Ovary (tissue), 9 donors: Measurements from ENCODE around the gene TRIM3. TPM values are rescaled to one million over a fixed set of nuclear protein-coding genes. Genes with fewer than 3 reads are reported as not detected.

Source experiments
- DNase-seq, 5 donors: peaks; one replicate each; pipeline ENCODE4 v3.0.0-alpha.2; 2019 to 2020
- H3K27ac ChIP-seq, 2 donors: fragments of 200-600 bp; one replicate each; pipeline versions ENCODE4 v1.5.1 to v1.8.0; 2019 to 2022
- H3K27me3 ChIP-seq: fragments of 200-600 bp; one replicate; pipeline ENCODE4 v1.8.0; 2022
- H3K36me3 ChIP-seq: fragments of 200-600 bp; sonication (generic); one replicate; pipeline ENCODE4 v1.5.1; 2019
- H3K4me1 ChIP-seq: one replicate; pipeline ENCODE4 v1.8.1; 2013; ENCODE audit warnings: mild to moderate bottlenecking, moderate library complexity; ENCODE audit not compliant: insufficient read depth
- H3K4me3 ChIP-seq: fragments of 200-600 bp; sonication (generic); one replicate; pipeline ENCODE4 v1.5.1; 2017
- H3K9me3 ChIP-seq, 2 donors: fragments of 200-600 bp in 1 of 2; sonication (generic) in 1 of 2; one replicate each; pipeline versions ENCODE4 v1.5.1 to v1.8.1; 2013 to 2019; ENCODE audit warnings: mild to moderate bottlenecking in 1 of 2, moderate library complexity in 1 of 2
- EP300 ChIP-seq: sonication (generic); formaldehyde crosslinking; IDR thresholded peaks from one replicate; pipeline ENCODE4 v1.6.1; 2017; ENCODE audit warnings: antibody characterized with exemption
- POLR2A ChIP-seq: fragments of 450-650 bp; IDR thresholded peaks from one replicate; pipeline ENCODE4 v1.6.1; 2017; ENCODE audit warnings: antibody characterized with exemption, mild to moderate bottlenecking, moderate library complexity
- WGBS, 3 donors: extraction: QIAGEN DNeasy Blood & Tissue Kit in 1 of 3; methylation state at CpG; one replicate each; pipeline versions ENCODE4 v1.1.5 to v1.1.7; 2013 to 2017; 5-methylcytosine and 5-hydroxymethylcytosine counted together
- intact Hi-C, 4 donors: fragments of 100-400 bp; cut with DNase I; formaldehyde crosslinking; loops; one replicate each; pipeline versions ENCODE4 v1.11.0 to v1.15.1; 2022 to 2023
- polyA plus RNA-seq, 2 donors: library from polyadenylated mRNA; stranded (reverse); fragments of 200-250 nt in 1 of 2; fragments of 350-450 nt in 1 of 2; fragmentation: Illumina TruSeq in 1 of 2; extraction: RNeasy Lipid Tissue Mini Kit (QIAGEN cat#74804) in 1 of 2; gene quantifications; one replicate each; pipeline ENCODE4 v1.2.3, GENCODE V29; 2013 to 2014
- total RNA-seq, 7 donors: library from RNA; depleted of rRNA in 2 of 7; stranded (reverse); fragments of >200 nt in 2 of 7; fragmentation: NEBNext Ultra II Directional in 3 of 7; extraction: Animal tissue kit (Norgen Biotek cat#: 25700) in 3 of 7; gene quantifications; one replicate each; pipeline versions ENCODE4 v1.1.0 to v1.2.4, GENCODE V29; 2016 to 2023
- TF ChIP-seq, protein P1 (sequence below), 3 donors: fragments of 450-650 bp in 2 of 3; fragments of 200-600 bp in 1 of 3; IDR thresholded peaks; one replicate each; pipeline versions ENCODE4 v1.5.1 to v1.8.0; 2016 to 2022; ENCODE audit warnings: antibody characterized with exemption in 3 of 3, mild to moderate bottlenecking in 1 of 3
- donor health status: DM: no; HTN: no; CAD: no; lungs with moderate emphysema.
- donor health status: DM: no; HTN: no; CAD: no.
- donor health status: Bipolar disorder and iron deficiency.
- donor health status: DM: yes; HTN: yes; CAD: no.
- donor health status: DM: no; HTN: no; CAD: no.
- donor health status: DM: yes; HTN: yes; CAD: no.

TRIM3 gene
- total and polyA plus RNA-seq, 9 donors, result 9.7 to 27.4 (median 18.4) TPM

DNA sequence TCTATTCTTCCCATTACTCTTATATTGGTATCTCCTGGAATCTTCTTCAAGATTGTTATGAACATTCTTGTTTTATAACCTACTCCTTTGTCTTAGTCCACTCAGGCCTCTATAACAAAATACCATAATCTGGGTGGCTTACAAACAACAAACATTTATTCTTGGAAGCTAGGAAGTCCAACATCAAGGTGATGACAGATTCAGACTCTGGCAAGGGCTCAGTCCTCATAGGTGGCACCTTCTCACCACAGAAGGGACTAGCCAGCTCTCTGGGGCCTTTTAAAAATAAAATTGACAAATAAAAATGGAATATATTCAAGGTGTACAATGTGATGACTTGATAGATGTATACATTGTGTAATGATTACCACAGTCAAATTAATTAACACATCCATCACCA is 43.1 kb upstream of the TRIM3 start:
- Histone ChIP-seq H3K27me3 (no peaks in the 10 kb centered on the region), H3K4me1 (no peaks in the 10 kb centered on the region), H3K4me3 (no peak overlapping the region), H3K27ac (no peak overlapping the region), H3K9me3 (no peaks in the 10 kb centered on the region), H3K36me3 (no peaks in the 10 kb centered on the region)
- no peak for DNase-seq
- intact Hi-C loops, result no loop called here
- TF ChIP-seq POLR2A, result no peak
- TF ChIP-seq, protein P1, sequence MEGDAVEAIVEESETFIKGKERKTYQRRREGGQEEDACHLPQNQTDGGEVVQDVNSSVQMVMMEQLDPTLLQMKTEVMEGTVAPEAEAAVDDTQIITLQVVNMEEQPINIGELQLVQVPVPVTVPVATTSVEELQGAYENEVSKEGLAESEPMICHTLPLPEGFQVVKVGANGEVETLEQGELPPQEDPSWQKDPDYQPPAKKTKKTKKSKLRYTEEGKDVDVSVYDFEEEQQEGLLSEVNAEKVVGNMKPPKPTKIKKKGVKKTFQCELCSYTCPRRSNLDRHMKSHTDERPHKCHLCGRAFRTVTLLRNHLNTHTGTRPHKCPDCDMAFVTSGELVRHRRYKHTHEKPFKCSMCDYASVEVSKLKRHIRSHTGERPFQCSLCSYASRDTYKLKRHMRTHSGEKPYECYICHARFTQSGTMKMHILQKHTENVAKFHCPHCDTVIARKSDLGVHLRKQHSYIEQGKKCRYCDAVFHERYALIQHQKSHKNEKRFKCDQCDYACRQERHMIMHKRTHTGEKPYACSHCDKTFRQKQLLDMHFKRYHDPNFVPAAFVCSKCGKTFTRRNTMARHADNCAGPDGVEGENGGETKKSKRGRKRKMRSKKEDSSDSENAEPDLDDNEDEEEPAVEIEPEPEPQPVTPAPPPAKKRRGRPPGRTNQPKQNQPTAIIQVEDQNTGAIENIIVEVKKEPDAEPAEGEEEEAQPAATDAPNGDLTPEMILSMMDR (IDR thresholded peaks at IDR 0.05), result no peak
- TF ChIP-seq EP300, result no peak

DNA sequence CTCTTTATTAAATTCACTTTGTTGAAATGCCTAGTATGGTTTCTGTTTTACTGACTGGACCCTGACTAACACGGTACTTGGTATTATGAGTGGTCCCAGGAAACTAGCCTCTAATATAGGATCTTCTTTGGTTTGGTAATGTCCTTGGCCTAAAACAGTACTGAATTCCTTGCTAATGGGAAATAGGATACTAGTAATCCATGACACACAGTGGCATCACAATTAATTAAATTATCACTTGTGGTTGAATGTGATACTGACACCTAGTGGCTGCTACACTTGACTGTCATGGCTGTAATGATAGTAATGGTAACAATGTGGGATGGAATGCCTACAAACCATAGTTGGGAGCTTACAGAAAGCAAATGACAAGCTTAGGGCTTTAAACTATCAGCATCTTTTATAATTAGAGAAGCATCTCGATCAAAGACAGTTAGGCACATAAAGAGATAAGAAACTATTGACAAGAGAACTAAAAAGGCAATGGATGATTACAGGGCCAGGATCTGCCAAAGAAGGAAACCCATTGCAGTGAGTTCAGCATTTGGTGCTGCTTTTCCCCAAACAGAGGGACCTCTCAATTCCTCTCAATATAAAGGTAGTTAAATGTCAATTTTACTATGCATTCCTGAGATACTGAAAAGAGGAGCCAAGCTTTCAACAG is 32.0 kb upstream of the TRIM3 start:
- no peak for DNase-seq
- intact Hi-C loops, result loop anchor here in 2 of 4 donors (5.0 to 10.0 kb wide), 2 partner anchors 128 to 131 kb away; no protein-coding TSS in a partner anchor
- Histone ChIP-seq H3K4me1 (no peaks in the 10 kb centered on the region), H3K36me3 (no peaks in the 10 kb centered on the region), H3K9me3 (no peaks in the 10 kb centered on the region), H3K27me3 (no peaks in the 10 kb centered on the region), H3K4me3 (no peak overlapping the region), H3K27ac (no peak overlapping the region)
- 55 to 63% (median 58%) methylated on average over 2 of the region's 2 CpGs for WGBS, 3 donors
- TF ChIP-seq EP300 (no peak), POLR2A (no peak)
- TF ChIP-seq, protein P1 (IDR thresholded peaks at IDR 0.05), result peak in 2 of 3 donors; percentile 23 to 47

DNA sequence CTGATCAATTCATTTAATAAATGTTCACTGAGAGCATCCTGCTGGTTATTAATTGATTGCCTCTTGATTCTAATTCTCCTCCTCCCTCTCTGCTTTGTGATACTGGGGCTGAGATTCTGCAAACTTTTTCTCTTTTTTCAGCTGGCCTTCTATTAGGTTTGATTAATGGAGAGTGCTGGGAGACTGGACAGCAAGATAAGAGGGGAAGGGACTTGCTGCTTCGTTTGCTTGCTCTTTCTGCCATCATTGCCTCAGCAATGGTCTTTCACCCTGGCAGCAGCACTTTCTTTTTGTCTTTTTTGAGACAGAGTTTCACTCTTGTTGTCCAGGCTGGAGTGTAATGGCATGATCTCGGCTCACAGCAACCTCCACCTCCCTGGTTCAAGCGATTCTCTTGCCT is 30.4 kb upstream of the TRIM3 start:
- intact Hi-C loops, result loop anchor here in 1 of 4 donors (10.0 kb wide), 1 partner anchor 129 kb away; no protein-coding TSS in a partner anchor
- H3K36me3 ChIP-seq, result no peaks in the 10 kb centered on the region
- no peaks in the 10 kb centered on the region for H3K4me1 ChIP-seq
- H3K9me3 ChIP-seq, result no peaks in the 10 kb centered on the region
- no peak for TF ChIP-seq POLR2A
- TF ChIP-seq, protein P1 (IDR thresholded peaks at IDR 0.05), result no peak
- TF ChIP-seq EP300, result no peak
- WGBS, 3 donors, result 75 to 82% (median 79%) methylated on average over 3 of the region's 3 CpGs
- no peak overlapping the region for H3K27ac ChIP-seq
- H3K4me3 ChIP-seq, result no peak overlapping the region
- DNase-seq, result no peak
- H3K27me3 ChIP-seq, result no peaks in the 10 kb centered on the region

DNA sequence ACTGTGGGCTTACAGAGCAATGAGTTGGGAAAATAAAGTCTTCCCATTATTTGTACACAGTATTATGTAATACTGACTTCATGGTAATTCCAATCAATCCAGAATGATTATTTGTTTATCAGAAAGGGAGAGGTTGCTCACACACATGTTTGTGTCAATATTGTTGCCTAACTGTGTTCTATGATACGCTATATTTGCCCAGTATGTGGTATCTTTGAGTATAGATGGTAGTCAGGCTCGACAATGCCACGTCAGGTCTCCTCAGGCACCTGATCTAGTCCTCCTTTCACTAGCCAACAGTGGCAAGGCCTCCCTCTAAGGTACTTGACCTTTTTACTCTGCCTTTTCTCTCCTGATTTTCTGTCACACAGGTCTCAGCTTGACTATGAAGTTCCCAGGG is 28.6 kb upstream of the TRIM3 start:
- peaks cover under 1% of the 10 kb centered on the region for H3K4me1 ChIP-seq
- H3K4me3 ChIP-seq, result no peak overlapping the region
- DNase-seq, result no peak
- TF ChIP-seq, protein P1 (IDR thresholded peaks at IDR 0.05), result no peak
- TF ChIP-seq EP300 (no peak), POLR2A (no peak)
- no peaks in the 10 kb centered on the region for H3K27me3 ChIP-seq
- WGBS, 3 donors, result 88 to 95% (median 94%) methylated on average over 3 of the region's 3 CpGs
- intact Hi-C loops, result loop anchor here in 1 of 4 donors (10.0 kb wide), 1 partner anchor 128 kb away; no protein-coding TSS in a partner anchor
- H3K27ac ChIP-seq, result no peak overlapping the region
- H3K36me3 ChIP-seq, result no peaks in the 10 kb centered on the region
- H3K9me3 ChIP-seq, result no peaks in the 10 kb centered on the region
